ENCODE data around the gene ATXN7. TPM values are rescaled to one million over a fixed set of nuclear protein-coding genes. Genes with fewer than 3 reads are reported as not detected.

ATXN7 gene
- total RNA-seq, 1 experiment from 2014 or later, result 27.5 TPM

- ChIA-PET RAD21 (ENCODE audit: low non-redundant PET in 1 of 2, low total read pairs in 2 of 2, uncharacterized antibody in 2 of 2, unreplicated experiment in 2 of 2) (no interaction called here), CTCF (no interaction called here), POLR2A (no interaction called here)
- intact Hi-C loops (cut with micrococcal nuclease), result no loop called here
- no TSS peak for BruUV-seq (replicated peaks)
- no peak overlapping the region for H3K4me3 ChIP-seq (replicated peaks in 1 of 2; ENCODE audit: low read depth in 1 of 2, low read length in 2 of 2)
- H2AFZ ChIP-seq (ENCODE audit: low read depth, low read length, poor library complexity, severe bottlenecking), result no peak overlapping the region
- no peaks in the 10 kb centered on the region for H3K27me3 ChIP-seq (ENCODE audit: insufficient read depth, low read length)
- no peaks in the 10 kb centered on the region for H3K9me2 ChIP-seq (ENCODE audit: insufficient read depth)
- DNase-seq (ENCODE audit: low read depth, low spot score) (no peak), ATAC-seq (no peak)
- peaks cover 6% of the 10 kb centered on the region; the same call in 1 of the 2 replicates for H4K20me1 ChIP-seq (ENCODE audit: insufficient read depth)
- H3K4me2 ChIP-seq (ENCODE audit: low read length), result no peak overlapping the region
- peaks cover 45% of the 10 kb centered on the region for H3K79me2 ChIP-seq (ENCODE audit: insufficient read depth, low read length)
- no peaks in the 10 kb centered on the region for H3K9me3 ChIP-seq (ENCODE audit: control insufficient read depth in 1 of 2, insufficient read depth in 1 of 2, low read depth in 1 of 2, low read length in 2 of 2)
- H3K9ac ChIP-seq (ENCODE audit: low read length), result no peak overlapping the region
- no peak for TF ChIP-seq EGR1 (IDR thresholded peaks at IDR 0.05; ENCODE audit: low read depth)
- TF ChIP-seq TCF7L2 (IDR thresholded peaks at IDR 0.05; ENCODE audit: borderline replicate concordance, extremely low read depth, insufficient read depth, insufficient read length), result no peak
- TF ChIP-seq EZH2 (IDR thresholded peaks at IDR 0.05), result no peak
- TF ChIP-seq ZNF274 (IDR thresholded peaks at IDR 0.05; ENCODE audit: low read depth, low read length), result no peak
- TF ChIP-seq POLR2A (IDR thresholded peaks at IDR 0.05; ENCODE audit: borderline replicate concordance, extremely low read depth, insufficient read depth, insufficient read length), result no peak
- TF ChIP-seq, protein P1, sequence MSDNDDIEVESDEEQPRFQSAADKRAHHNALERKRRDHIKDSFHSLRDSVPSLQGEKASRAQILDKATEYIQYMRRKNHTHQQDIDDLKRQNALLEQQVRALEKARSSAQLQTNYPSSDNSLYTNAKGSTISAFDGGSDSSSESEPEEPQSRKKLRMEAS (IDR thresholded peaks at IDR 0.05), result no peak
- TF ChIP-seq CTCF (IDR thresholded peaks at IDR 0.05 in 2 of 3, conservative IDR thresholded peaks at IDR 0.05 in 1 of 3; ENCODE audit: borderline replicate concordance in 1 of 3, insufficient read depth in 1 of 3, low read depth in 2 of 3, low read length in 2 of 3), result no peak
- no peak for TF ChIP-seq SRF (IDR thresholded peaks at IDR 0.05; ENCODE audit: low read depth)
- no peak for TF ChIP-seq YY1 (IDR thresholded peaks at IDR 0.05; ENCODE audit: extremely low read depth, insufficient replicate concordance, low read depth, low read length)
- TF ChIP-seq CBX3 (IDR thresholded peaks at IDR 0.05; ENCODE audit: low read depth), result no peak
- TF ChIP-seq, protein P2, sequence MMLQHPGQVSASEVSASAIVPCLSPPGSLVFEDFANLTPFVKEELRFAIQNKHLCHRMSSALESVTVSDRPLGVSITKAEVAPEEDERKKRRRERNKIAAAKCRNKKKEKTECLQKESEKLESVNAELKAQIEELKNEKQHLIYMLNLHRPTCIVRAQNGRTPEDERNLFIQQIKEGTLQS (IDR thresholded peaks at IDR 0.05), result no peak
- TF ChIP-seq, protein P3, sequence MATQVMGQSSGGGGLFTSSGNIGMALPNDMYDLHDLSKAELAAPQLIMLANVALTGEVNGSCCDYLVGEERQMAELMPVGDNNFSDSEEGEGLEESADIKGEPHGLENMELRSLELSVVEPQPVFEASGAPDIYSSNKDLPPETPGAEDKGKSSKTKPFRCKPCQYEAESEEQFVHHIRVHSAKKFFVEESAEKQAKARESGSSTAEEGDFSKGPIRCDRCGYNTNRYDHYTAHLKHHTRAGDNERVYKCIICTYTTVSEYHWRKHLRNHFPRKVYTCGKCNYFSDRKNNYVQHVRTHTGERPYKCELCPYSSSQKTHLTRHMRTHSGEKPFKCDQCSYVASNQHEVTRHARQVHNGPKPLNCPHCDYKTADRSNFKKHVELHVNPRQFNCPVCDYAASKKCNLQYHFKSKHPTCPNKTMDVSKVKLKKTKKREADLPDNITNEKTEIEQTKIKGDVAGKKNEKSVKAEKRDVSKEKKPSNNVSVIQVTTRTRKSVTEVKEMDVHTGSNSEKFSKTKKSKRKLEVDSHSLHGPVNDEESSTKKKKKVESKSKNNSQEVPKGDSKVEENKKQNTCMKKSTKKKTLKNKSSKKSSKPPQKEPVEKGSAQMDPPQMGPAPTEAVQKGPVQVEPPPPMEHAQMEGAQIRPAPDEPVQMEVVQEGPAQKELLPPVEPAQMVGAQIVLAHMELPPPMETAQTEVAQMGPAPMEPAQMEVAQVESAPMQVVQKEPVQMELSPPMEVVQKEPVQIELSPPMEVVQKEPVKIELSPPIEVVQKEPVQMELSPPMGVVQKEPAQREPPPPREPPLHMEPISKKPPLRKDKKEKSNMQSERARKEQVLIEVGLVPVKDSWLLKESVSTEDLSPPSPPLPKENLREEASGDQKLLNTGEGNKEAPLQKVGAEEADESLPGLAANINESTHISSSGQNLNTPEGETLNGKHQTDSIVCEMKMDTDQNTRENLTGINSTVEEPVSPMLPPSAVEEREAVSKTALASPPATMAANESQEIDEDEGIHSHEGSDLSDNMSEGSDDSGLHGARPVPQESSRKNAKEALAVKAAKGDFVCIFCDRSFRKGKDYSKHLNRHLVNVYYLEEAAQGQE (IDR thresholded peaks at IDR 0.05; ENCODE audit: low read depth), result no peak
- no peak for TF ChIP-seq SP1 (IDR thresholded peaks at IDR 0.05; ENCODE audit: low read depth)
- no peak for TF ChIP-seq RAD21 (IDR thresholded peaks at IDR 0.05; ENCODE audit: low read depth)
- TF ChIP-seq ELF1 (IDR thresholded peaks at IDR 0.05; ENCODE audit: borderline replicate concordance, low read depth), result no peak
- no peak for TF ChIP-seq CEBPB (IDR thresholded peaks at IDR 0.05; ENCODE audit: low read depth)
- no peak for TF ChIP-seq SIN3A (IDR thresholded peaks at IDR 0.05; ENCODE audit: low read depth)
- no peak for TF ChIP-seq FOSL1 (IDR thresholded peaks at IDR 0.05; ENCODE audit: low read depth)
- H3K4me1 ChIP-seq (ENCODE audit: control insufficient read depth in 1 of 2, insufficient read depth in 2 of 2, low read length in 2 of 2), result no peaks in the 10 kb centered on the region
- no peak overlapping the region for H3K27ac ChIP-seq (ENCODE audit: low read depth, low read length)
- no peaks in the 10 kb centered on the region for H3K36me3 ChIP-seq (ENCODE audit: control insufficient read depth in 1 of 2, insufficient read depth in 2 of 2, low read length in 2 of 2)
Measured at GRCh38 chr3:63954182-63954581, 90.5 kb downstream of the ATXN7 start.

Measured in HCT116 (cell line).